ENCODE results near the gene TOMM40L. TPM values are rescaled to one million over a fixed set of nuclear protein-coding genes. Genes with fewer than 3 reads are reported as not detected.
A peak's percentile ranks its signal among the peaks of the same experiment; 100 is the strongest.

The TOMM40L gene
- 10 to 100 TPM; 13.7 to 17.4 TPM for total RNA-seq

DNA sequence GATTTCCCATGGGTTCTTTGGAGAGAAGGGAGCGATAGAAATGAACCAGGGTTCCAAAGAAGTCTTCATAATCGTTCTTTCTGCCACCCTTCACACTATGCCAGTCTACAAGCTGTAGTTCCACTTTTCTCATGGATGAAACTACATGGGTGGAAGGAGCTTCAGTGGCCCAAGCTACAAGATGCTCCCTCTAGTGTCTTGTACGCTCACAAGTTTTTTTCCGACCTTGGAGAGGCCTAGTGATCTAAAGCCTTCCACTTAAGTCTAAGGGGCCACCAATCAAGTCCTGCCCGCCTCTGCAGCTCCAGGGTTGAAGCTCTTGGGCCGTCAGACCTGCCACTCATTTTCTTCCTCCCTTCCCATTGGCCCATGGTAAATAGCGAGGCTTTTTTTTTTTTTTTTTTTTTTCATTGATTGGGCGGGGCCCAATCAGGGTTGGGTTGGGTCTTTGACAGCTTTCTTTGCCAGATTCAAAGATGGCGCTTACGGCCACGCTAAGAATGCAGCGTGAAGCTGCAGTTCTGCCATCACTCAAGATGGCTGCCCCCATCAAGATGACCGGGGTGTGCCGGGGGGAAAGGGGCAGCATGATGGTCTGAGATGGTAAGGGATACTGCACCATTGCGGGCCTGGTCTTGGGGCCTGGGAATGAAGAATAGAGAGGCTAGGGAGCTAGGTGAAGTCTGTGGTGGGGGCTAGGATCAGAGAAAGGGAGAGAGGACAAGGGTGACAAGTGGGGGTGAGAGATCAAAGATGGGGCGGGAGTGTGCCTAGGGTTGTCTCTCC lies at the start of gene TOMM40L:
TSS of gene TOMM40L (plus strand) at position 527 of the 786 bp plus-strand sequence. CDS start 430 bp downstream, outside the sequence.
- DNase-seq: peak; percentile 81
- Mint-ChIP-seq H3K27ac (peak within 1 kb of the TSS; percentile 97), H3K9me3 (no peaks in the 10 kb centered on the region), H3K4me1 (peaks cover 31% of the 10 kb centered on the region), H3K36me3 (peaks cover 3% of the 10 kb centered on the region), H3K27me3 (no peaks in the 10 kb centered on the region), H3K4me3 (peak within 1 kb of the TSS; percentile 99)
- peak; percentile 96 for ATAC-seq (ENCODE audit: low read depth)
- POLR2A ChIA-PET: interaction anchor here (0.6 to 4.0 kb wide), 22 partner anchors 11 to 174 kb away, joined by 3 to 38 read pairs (median 6); partner anchors contain the start of genes ADAMTS4, FCER1G, NDUFS2 and NIT1

DNA sequence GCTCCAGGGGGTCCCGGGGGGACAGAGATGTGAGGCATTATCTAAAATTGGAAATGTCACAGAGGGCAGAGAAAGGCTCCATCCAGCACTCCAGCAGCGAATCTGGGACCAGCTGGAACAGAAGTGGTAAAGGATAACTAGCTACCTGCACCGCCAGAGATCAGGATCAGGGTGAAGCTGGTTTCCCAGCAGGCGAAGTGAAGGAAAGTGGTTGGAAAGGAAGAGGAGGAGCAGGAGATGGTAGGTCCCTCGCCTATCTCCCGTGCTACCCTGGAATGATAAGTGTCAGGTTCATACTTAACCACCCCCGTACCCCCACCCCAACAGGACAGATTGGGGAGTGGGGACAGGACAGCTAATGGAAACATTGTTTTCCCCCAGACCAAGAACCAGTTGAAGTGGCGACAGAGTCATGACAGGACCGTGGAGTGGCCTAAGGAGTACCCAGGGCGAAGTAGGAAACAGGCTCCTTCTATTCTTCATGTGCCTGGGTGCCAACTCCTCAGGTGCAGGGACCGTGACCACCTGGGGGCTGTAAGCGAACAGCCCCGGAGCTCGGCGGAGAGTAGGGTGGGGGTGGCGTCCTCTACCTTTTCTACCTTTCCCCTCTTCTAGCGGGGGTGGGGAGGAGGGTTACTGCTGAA lies 49.3 kb upstream of the TOMM40L start:
- peaks cover 27% of the 10 kb centered on the region for H3K36me3 Mint-ChIP-seq
- DNase-seq (no peak), ATAC-seq (ENCODE audit: low read depth) (no peak)
- H3K27ac Mint-ChIP-seq: peak overlapping the region; percentile 98
- no peaks in the 10 kb centered on the region for H3K27me3 Mint-ChIP-seq
- peak overlapping the region; percentile 99 for H3K4me3 Mint-ChIP-seq
- POLR2A ChIA-PET: interaction anchor here (1.1 to 3.3 kb wide), 7 partner anchors 10 to 131 kb away, joined by 3 to 37 read pairs (median 6); partner anchors contain the start of genes DEDD, NDUFS2, PPOX and USF1
- H3K4me1 Mint-ChIP-seq: peaks cover 44% of the 10 kb centered on the region
- no peaks in the 10 kb centered on the region for H3K9me3 Mint-ChIP-seq

DNA sequence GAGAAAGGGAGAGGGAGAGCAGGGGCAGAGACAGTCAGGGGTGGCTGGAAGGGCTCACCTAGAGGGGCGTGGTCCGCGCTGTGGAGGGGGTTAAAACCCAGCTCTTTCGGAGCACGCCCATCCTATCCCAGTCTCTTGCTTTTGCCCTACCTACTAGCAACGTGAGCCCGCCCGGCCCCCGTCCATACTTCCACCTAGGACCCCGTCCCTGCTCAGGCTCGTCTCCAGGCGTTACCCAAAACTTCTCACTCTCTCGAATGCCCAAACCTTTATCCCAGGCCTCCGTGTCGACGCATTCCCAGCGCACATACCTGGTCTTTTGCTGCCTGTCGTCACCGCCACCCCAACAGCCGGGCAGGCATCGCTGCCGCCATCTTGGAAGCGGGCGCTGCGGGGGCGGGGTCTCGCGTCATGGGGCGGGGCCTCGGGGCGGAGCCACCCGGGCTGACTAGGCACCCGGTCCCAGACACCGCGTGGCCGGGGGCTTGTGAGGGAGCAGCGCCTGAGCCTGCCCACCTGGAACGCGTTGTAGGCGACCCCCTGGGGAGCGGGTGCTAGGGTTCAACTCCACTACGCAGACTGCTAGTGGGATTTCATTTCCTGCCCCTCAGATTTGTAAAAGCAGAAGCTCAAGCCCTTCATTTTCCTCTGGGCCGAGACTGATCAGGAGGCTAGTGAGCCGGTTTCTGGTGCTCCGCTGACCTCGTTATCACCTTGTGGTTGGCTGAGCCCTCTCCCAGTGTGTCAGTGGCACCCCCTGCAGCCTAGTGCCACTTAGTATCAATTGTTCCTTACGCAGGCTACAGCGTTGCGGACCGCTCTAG lies 48.5 kb upstream of the TOMM40L start, which contains the start of gene B4GALT3:
TSS of gene B4GALT3 (minus strand) at position 396 of the 824 bp plus-strand sequence. CDS start 1,447 bp downstream, outside the sequence.
- peaks cover 25% of the 10 kb centered on the region for H3K36me3 Mint-ChIP-seq
- H3K4me3 Mint-ChIP-seq: peak within 1 kb of the TSS; percentile 99
- peak; percentile 86 for ATAC-seq (ENCODE audit: low read depth)
- H3K9me3 Mint-ChIP-seq: no peaks in the 10 kb centered on the region
- H3K27ac Mint-ChIP-seq: peak within 1 kb of the TSS; percentile 98
- POLR2A ChIA-PET: interaction anchor here (0.6 to 3.3 kb wide), 9 partner anchors 8 to 132 kb away, joined by 3 to 37 read pairs (median 6); partner anchors contain the start of genes DEDD, NDUFS2, PPOX and UFC1
- peak; percentile 100 for DNase-seq
- H3K4me1 Mint-ChIP-seq: peaks cover 49% of the 10 kb centered on the region
- H3K27me3 Mint-ChIP-seq: no peaks in the 10 kb centered on the region

DNA sequence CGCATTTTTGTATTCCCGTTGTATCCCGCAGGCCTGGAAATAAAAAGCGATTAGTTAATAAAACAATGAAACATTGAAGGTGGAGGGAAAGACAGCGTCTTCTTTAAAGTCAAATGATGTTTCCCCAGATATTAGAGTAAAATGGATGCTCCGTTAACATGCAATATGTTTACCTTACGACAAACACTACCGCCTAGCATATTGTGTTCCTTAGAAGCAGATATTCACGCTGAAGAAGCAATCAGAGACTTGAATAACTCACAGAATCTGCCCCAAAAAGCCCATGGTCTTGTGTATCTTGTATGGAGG lies 48.0 kb upstream of the TOMM40L start:
- Mint-ChIP-seq H3K27ac (peak overlapping the region; percentile 98), H3K9me3 (no peaks in the 10 kb centered on the region), H3K27me3 (no peaks in the 10 kb centered on the region), H3K4me1 (peaks cover 52% of the 10 kb centered on the region), H3K36me3 (peaks cover 21% of the 10 kb centered on the region), H3K4me3 (peak overlapping the region; percentile 99)
- DNase-seq (no peak), ATAC-seq (ENCODE audit: low read depth) (no peak)
- POLR2A ChIA-PET: interaction anchor here (0.6 to 3.3 kb wide), 8 partner anchors 9 to 132 kb away, joined by 3 to 37 read pairs (median 6); partner anchors contain the start of genes DEDD, NDUFS2, PPOX and UFC1

DNA sequence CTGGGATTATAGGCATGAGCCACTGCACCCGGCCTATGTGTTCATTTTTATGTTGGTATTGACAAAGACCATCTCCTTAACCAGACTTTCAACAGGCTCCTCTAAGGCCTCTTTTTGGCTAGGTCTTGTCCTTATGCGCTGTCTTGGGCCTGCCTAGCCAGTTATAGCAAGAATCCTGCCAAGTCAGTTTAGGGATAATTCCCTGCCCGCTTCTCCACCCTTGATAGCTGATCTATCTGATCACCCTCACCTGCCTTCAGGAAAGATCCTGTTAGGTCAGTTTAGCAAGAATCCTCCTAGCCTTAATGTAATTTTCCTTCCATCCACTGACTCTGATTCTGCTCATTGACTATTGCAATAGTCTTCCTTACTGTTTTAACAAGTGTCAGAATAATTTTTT lies 46.2 kb upstream of the TOMM40L start:
- H3K36me3 Mint-ChIP-seq: peaks cover 16% of the 10 kb centered on the region
- no peaks in the 10 kb centered on the region for H3K27me3 Mint-ChIP-seq
- H3K9me3 Mint-ChIP-seq: no peaks in the 10 kb centered on the region
- H3K4me3 Mint-ChIP-seq: no peak overlapping the region
- peak overlapping the region; percentile 23 for H3K27ac Mint-ChIP-seq
- peaks cover 61% of the 10 kb centered on the region for H3K4me1 Mint-ChIP-seq
- DNase-seq (no peak), ATAC-seq (ENCODE audit: low read depth) (no peak)
- POLR2A ChIA-PET: interaction anchor here (1.5 to 4.7 kb wide), 3 partner anchors 13 to 46 kb away, joined by 5 to 53 read pairs (median 38); partner anchors contain the start of genes APOA2, NDUFS2, PPOX and TOMM40L

DNA sequence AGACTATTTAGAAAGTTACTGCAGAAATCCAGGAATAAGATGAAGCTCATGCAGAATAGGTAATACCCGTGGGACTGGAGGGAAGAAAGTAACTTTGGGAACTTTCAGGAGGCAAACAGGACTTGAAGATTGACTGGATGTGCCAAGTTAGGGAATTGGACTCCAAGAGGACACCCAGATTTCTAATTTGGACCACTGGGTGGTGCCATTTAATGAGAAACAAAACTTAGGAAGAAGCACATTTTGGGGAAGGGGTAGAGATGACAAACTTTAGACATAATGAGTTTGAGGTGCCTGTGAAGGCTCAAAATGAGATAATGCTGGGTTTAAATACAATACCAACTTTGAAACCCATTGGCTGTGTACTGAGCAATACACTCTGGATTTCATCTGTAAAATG lies 45.2 kb upstream of the TOMM40L start:
- H3K9me3 Mint-ChIP-seq: no peaks in the 10 kb centered on the region
- no peaks in the 10 kb centered on the region for H3K27me3 Mint-ChIP-seq
- ATAC-seq (ENCODE audit: low read depth) (no peak), DNase-seq (no peak)
- peaks cover 10% of the 10 kb centered on the region for H3K36me3 Mint-ChIP-seq
- peak overlapping the region; percentile 72 for H3K27ac Mint-ChIP-seq
- POLR2A ChIA-PET: interaction anchor here (1.5 to 4.7 kb wide), 3 partner anchors 14 to 45 kb away, joined by 5 to 53 read pairs (median 38); partner anchors contain the start of genes APOA2, NDUFS2, PPOX and TOMM40L
- no peak overlapping the region for H3K4me3 Mint-ChIP-seq
- peaks cover 64% of the 10 kb centered on the region for H3K4me1 Mint-ChIP-seq

DNA sequence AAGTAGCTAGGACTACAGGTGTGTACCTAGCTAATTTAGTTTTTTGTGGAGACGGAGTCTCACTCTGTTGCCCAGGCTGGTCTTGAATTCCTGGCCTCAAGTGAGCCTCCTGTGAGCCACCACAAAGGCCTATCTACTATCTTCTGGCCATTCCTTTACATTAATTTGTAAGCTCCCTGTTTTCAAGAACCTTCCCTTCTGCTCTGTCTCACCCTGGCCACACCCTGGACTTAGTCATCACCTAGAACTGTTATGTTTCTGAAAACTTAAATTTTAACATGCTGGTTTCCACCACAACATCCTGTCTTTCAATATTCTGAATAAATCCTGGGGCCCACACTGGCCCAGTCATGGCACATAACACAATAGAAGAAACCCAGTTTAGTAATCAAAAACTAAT lies 43.6 kb upstream of the TOMM40L start:
- POLR2A ChIA-PET: interaction anchor here (0.5 to 4.7 kb wide), 16 partner anchors 9 to 475 kb away, joined by 3 to 53 read pairs (median 4); partner anchors contain the start of genes APOA2, ARHGAP30, DEDD and NDUFS2
- DNase-seq (no peak), ATAC-seq (ENCODE audit: low read depth) (peak; percentile 61)
- no peaks in the 10 kb centered on the region for H3K27me3 Mint-ChIP-seq
- H3K27ac Mint-ChIP-seq: peak overlapping the region; percentile 95
- H3K4me3 Mint-ChIP-seq: peak overlapping the region; percentile 69
- peaks cover 65% of the 10 kb centered on the region for H3K4me1 Mint-ChIP-seq
- H3K36me3 Mint-ChIP-seq: peaks cover 5% of the 10 kb centered on the region
- H3K9me3 Mint-ChIP-seq: no peaks in the 10 kb centered on the region

DNA sequence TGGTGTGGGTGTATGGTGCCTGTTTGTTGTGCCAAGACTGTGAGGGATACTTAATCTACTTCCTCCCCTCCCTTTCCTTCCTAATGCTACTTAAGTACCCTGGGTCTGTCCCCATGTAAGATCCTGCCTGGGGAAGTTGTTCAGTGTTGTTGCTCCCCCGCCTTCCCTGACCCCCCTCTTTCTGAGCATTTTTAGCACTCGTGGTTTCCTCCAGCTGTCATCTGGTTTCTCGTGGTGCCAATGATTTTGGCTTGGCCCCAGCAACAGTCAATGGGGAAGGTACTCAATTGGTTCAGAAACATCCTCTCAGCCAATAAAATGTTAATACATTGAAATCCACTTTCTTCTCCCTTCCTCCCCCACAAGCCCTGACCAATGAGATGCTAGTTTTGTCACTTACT lies 40.6 kb upstream of the TOMM40L start:
- peak; percentile 63 for DNase-seq
- no peaks in the 10 kb centered on the region for H3K9me3 Mint-ChIP-seq
- H3K27ac Mint-ChIP-seq: peak overlapping the region; percentile 97
- no peaks in the 10 kb centered on the region for H3K27me3 Mint-ChIP-seq
- peaks cover 64% of the 10 kb centered on the region for H3K4me1 Mint-ChIP-seq
- POLR2A ChIA-PET: interaction anchor here (0.6 to 4.5 kb wide), 6 partner anchors 9 to 502 kb away, joined by 3 to 32 read pairs (median 8); partner anchors contain the start of genes NDUFS2, PPOX and TOMM40L
- peaks cover 5% of the 10 kb centered on the region for H3K36me3 Mint-ChIP-seq
- ATAC-seq (ENCODE audit: low read depth): peak; percentile 81
- peak overlapping the region; percentile 72 for H3K4me3 Mint-ChIP-seq

DNA sequence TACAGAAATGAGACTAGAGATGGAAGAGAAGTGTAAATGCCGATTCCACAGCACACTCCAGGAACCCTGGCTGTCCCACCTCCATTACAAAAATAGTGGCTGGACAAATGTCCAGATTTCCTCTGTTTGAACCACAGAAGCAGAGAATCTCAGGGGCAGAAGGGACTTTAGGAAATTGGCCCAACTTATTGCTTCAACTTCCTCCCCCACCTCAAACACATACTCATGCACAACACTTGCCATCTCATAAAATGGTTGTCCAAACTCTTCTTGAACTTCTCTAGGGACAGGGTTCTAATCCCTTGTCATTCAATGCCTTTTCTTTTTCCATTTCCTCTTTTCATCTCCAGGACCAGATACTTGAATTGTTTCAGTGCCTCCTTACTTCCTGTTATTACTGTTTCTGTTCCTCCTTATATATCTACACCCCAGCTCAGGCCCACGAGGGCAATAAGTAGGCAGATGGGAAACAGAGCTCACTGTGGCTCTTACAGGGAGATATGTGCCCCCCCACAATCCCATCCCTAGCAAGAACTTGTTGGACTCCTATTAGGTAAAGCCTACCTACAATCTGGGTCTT lies 40.0 kb upstream of the TOMM40L start:
- Mint-ChIP-seq H3K4me3 (peak overlapping the region; percentile 72), H3K4me1 (peaks cover 59% of the 10 kb centered on the region), H3K27ac (peak overlapping the region; percentile 97), H3K36me3 (peaks cover 5% of the 10 kb centered on the region), H3K9me3 (no peaks in the 10 kb centered on the region), H3K27me3 (no peaks in the 10 kb centered on the region)
- DNase-seq (no peak), ATAC-seq (ENCODE audit: low read depth) (no peak)
- POLR2A ChIA-PET: interaction anchor here (0.6 to 4.5 kb wide), 6 partner anchors 12 to 502 kb away, joined by 3 to 32 read pairs (median 8); partner anchors contain the start of genes NDUFS2, PPOX, TOMM40L and UFC1

DNA sequence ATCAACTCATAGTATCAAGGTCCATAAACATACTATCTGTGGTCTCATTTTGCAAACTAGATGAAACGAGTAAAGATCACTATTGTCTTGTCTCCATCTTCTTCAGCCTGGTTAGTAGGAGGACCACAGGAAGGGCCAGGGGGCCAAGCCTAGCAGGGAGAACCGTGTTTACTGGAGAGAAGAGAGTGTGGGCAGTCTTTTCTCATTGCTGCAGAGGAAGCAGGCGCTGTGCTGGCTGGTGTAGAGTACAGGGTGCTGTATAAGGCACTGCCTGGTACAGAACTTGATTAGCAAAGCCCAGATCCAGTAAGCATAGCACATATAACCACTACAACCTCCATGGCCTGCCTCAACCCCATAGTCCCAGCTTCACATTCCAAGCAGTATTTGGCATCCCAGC lies 38.5 kb upstream of the TOMM40L start:
- Mint-ChIP-seq H3K4me3 (no peak overlapping the region), H3K27me3 (no peaks in the 10 kb centered on the region), H3K9me3 (no peaks in the 10 kb centered on the region), H3K27ac (peak overlapping the region; percentile 97), H3K4me1 (peaks cover 48% of the 10 kb centered on the region), H3K36me3 (peaks cover 5% of the 10 kb centered on the region)
- DNase-seq (no peak), ATAC-seq (ENCODE audit: low read depth) (no peak)
- POLR2A ChIA-PET: interaction anchor here (2.4 to 4.5 kb wide), 2 partner anchors 15 to 22 kb away, joined by 12 to 32 read pairs; partner anchors contain the start of genes NDUFS2 and PPOX

DNA sequence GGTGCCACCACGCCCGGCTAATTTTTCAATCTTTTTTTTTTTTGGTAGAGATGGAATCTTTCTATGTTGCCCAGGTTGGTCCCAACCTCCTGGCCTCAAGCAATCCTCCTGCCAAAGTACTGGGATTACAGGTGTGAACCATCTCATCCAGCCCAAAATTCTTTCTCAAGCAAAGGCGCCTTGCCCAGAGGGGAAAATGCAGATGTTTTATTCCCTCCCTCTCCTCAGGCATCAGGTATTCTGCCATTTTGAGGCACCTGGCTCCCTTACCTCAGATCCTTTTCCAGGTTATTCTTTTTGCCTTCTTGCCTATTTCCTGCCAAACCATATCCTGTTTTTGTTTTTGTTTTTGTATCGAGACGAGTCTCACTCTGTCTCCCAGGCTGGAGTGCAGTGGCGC lies 37.5 kb upstream of the TOMM40L start:
- POLR2A ChIA-PET: interaction anchor here (1.1 to 4.5 kb wide), 2 partner anchors 14 to 37 kb away, joined by 5 to 32 read pairs; partner anchors contain the start of genes NDUFS2 and TOMM40L
- H3K9me3 Mint-ChIP-seq: no peaks in the 10 kb centered on the region
- H3K36me3 Mint-ChIP-seq: peaks cover 5% of the 10 kb centered on the region
- no peak overlapping the region for H3K4me3 Mint-ChIP-seq
- peaks cover 46% of the 10 kb centered on the region for H3K4me1 Mint-ChIP-seq
- no peak for DNase-seq
- no peaks in the 10 kb centered on the region for H3K27me3 Mint-ChIP-seq
- H3K27ac Mint-ChIP-seq: no peak overlapping the region
- ATAC-seq (ENCODE audit: low read depth): no peak

DNA sequence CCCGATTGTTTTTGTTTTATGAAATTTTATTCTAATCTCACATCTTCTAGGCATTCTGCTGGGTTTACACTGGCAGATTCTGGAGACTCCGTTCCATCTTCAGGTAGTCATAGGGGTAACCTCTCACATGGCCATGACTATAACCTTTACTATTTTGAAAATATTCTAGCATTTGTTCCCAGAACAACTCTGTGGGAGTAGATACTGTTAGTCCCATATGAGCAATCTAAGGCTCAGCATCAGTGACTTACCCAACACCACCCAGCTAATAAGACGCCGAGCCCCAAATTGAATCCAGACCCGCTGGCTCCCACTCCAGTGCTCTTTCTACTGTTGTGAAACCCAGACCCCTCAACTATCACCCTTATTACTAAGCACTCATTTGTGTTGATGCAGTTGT lies 36.8 kb upstream of the TOMM40L start:
- no peak overlapping the region for H3K27ac Mint-ChIP-seq
- ATAC-seq (ENCODE audit: low read depth): no peak
- no peak for DNase-seq
- POLR2A ChIA-PET: interaction anchor here (1.4 kb wide), 1 partner anchor 27 kb away, joined by 3 read pairs; no protein-coding TSS in a partner anchor
- H3K4me1 Mint-ChIP-seq: peaks cover 42% of the 10 kb centered on the region
- no peaks in the 10 kb centered on the region for H3K9me3 Mint-ChIP-seq
- H3K4me3 Mint-ChIP-seq: no peak overlapping the region
- no peaks in the 10 kb centered on the region for H3K27me3 Mint-ChIP-seq
- H3K36me3 Mint-ChIP-seq: peaks cover under 1% of the 10 kb centered on the region
